Colon (tissue), 2 donors: Measurements from ENCODE around the gene SIVA1.

Experiments
- FAIRE-seq: peaks from 2 replicates; lab custom pipeline; 2012; peaks lifted over from hg19 to GRCh38; lab: Jason Lieb, UNC
- donor health status: control.
- donor health status: control.

SIVA1 gene

GRCh38 chr14:104784846-104785707 lies 32.1 kb downstream of the SIVA1 start:
- FAIRE-seq = no peak

DNA sequence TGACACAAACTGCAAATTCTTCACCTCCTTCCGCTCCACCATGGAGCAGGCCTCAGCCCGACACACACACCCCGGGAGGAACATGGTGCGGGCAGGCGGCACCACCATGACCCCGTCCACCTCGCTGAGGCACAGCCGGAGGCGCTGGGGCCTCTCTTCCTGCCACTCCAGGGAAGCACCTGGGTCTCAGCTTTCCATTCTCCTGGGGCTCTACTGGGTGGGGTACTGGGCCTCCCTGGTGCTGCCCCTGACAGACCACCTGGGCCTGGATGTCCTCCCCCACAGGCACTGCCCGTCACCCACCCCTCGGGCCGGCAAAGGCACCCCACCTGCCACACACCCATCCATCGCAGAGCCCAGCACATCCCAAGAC lies 32.7 kb downstream of the SIVA1 start:
- no peak for FAIRE-seq

DNA sequence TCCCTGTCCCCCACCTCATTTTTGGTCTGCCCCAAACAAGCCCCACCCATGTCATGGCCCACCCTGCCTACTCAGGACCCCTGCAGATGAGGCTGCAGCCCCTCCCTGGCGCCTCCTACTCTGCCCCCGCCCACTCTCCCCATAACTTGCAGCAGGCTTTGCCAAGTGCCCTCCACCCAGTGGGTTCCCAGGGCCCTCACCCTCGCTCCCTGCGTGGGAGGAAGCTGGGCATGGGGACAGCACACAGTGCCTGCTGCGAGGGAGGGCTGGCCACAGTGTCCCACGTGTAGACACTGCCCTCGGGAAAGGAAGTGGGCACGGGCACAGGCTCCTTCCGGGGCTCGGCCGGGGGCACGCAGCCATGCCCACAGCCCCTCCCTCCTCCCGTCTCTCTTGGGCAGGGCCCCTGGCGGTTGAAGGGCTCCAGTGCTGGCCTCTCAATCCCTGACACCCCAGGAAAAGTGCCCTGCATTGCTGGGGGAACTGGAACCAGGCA lies 33.2 kb downstream of the SIVA1 start:
- FAIRE-seq = no peak

DNA sequence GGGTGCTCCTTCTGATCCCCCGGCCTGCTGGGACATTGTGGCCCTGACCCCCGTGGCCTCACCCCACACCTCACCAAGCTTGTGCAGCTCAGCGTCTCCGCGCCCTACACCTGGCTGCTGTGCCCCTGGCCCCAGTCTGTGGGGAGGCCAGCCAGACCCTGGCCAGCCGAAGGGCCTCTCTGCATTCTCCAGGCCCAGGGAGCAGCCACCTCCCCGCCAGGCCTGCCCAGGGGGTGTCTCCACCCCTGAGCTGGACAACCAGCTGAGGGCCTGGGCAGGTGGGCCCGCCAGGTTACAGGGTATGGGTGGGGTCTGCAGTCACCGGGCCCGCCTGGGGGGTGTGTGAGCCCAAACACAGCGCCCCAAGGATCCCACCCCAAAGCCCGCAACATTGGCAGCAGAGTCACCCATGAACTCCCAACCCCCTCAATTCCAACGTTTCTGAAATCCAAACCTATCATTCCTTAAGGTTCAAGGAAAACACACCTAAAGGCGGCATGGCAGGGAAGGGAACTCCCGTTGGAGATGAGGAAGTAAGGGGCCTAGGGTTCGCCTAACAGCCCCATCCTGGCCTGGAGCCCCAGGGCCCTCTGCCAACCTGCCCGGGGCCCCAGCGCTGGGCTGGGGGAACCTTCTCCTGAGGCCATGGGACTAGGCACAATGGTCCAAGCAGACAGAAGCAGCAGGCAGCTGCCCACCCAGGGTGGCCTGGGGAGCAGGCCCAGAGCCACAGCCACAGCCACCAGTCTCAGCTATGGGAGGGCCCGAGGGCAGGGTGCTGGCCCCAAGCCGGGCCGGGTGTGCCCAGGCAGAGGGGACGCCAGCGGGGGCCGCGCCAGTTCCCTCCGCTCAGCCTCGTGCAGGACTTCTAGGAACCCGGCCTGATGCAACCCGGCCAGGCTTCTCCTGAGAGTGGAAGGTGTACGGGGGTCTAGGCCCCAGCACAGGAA lies 34.1 kb downstream of the SIVA1 start:
- FAIRE-seq = no peak

DNA sequence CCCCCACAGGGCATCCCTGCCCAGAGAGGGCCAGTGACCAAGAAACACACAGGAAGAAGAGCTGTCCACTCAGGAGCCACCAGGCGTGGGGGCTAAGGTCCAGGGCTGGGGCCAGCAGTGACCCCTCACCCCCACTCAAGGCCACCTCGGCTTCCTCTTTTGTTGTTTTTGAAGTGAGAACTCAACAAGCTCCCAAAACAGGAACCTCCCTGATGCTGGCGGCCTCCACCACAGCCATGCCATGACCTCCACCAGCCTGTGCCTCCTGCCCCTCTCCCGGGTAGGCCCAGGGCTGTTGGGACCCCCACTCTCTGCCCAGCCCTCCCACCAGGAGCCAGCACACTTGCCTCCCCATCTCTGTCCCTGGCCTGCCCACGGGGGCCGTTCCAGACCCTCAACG lies 34.8 kb downstream of the SIVA1 start:
- FAIRE-seq = no peak

GRCh38 chr14:104788161-104788818 lies 35.3 kb downstream of the SIVA1 start:
- no peak for FAIRE-seq

DNA sequence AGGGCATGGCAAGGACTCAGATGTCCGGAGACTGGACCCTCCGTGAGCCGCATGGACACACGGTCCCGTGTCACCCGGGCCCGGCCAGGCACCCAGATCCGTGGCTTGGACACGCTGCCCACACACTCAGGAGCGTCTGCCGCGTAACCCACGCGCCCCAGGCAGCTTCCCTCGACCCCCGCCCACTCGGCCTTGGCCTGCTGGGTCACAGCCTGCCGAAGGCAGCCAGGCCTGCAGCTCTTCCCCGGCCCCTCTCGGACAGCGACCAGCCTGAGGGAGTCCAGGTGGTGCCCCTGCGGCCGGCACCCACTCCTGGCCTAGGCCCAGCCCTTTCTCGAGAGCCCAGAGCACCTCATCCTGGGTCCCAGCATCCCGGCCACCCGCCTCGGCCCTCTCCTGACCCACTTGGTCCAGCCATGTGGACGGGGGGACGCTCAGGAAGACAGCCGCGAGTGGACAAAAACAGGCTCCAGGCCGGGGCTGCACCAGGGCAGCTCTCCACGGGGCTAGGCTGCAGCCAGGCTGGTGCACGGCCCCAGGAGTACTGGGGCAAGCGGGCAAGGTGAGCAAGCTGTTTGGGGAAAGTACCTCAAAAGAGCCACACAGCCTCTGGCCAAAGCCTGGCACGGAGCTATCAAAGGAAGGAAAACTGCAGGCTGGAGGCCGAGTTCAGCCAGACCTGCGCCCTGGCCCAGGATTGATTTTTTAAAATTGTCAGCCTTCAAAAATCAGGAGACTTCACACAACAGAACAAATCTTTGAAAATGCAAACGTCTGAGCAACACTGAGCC lies 36.1 kb downstream of the SIVA1 start:
- FAIRE-seq = no peak

DNA sequence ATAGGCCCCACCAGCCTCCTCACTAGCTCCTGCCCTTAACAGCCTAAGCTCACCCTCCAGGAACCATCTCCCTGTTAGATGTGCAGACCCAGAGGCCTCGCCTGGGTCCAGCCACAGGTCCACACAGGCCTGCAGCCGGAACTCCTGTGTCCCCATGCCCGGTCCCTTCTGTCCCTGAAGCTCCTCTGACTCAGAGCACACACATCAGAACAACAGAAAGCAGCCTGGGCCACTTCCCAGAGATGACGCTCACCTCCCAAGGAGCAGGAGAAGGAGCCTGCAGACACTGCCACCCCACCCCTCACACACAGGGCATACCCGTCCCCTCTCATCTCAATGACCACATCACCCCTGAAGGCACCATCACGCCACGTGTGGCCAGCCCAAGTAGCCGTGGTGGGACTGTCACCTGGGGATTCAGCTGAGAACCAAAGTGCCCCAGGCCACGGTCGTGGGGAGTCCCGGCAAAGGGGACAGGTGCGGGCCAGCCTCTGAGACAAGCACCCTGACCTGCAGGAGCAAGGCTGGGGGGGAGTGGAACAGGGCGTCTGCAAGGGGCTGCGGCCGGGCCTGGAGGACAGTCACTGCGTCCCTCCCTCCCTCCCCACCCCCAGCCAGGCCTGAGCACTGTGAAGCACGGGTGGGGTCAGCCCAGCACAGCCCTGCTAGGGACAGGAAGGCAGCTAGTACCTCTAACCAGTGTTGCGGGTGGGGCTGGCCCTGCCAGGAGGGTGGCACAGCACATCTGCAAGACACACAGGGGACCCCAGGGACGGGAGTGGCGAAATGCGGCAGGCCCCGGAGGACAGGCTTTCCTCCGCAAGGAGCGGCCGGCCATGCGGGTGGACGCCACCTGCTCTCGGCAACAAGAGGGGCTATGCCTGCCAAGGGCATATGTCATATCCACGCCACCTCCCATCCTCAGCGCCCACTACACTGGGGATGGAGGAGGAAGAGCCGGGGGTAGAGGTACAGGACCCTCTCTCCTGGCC lies 37.1 kb downstream of the SIVA1 start:
- FAIRE-seq = no peak

DNA sequence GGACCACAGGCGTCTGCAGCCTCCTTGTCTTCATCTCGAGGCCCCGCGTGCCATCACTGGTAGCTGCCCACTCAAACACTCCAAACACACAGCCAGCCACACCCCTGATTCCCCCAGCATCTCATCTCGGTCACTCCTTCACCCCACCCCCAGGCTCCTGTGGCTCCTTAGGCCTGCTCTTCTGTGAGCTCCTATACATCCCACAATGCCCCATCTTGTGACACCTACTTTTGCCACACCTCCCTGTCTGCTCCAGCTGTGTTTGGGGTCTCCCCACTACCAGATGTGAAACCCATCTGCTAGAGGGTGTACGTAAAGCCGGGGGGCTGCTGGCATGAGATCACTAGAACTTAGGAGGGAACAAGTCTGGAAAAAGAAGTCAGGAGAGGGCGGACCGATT lies 38.5 kb downstream of the SIVA1 start:
- FAIRE-seq = no peak

DNA sequence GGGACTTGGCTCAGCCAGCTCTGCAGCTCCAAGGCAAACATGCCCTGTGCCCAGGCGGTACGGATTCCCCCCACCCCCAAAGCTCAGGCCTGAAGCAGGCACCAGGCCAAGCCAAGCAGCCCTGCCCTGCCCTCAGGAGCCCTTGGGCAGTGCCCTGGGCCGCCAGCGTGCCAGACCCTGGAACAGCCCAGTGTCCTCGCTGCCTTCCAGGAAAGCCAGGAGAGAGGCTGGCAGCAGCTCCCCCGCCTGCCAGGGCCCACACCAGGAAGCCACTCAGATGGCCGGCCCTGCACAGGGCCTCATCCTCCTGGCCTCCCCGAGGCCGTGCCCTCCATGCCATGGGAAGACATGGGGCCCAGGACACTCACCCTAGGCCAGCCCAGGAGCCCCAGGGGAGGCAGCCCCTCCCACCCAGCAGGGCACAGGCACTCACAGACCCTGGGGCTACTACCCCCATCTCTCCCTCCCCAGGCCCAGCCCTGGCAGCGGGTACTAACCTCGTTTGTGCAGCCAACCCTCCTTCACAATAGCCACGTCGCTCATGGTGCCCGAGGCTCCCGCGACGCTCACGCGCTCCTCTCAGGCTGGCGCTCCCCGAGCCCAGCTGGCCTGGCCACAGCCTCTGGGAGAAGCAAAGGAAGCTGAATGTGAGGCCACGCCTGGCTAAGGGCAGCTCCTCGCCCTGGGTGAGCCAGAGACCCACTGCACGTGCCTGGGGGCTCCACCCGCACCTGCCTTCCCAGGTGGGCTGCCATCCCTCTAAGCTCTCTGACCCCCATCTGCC lies 39.3 kb downstream of the SIVA1 start:
- FAIRE-seq = no peak

DNA sequence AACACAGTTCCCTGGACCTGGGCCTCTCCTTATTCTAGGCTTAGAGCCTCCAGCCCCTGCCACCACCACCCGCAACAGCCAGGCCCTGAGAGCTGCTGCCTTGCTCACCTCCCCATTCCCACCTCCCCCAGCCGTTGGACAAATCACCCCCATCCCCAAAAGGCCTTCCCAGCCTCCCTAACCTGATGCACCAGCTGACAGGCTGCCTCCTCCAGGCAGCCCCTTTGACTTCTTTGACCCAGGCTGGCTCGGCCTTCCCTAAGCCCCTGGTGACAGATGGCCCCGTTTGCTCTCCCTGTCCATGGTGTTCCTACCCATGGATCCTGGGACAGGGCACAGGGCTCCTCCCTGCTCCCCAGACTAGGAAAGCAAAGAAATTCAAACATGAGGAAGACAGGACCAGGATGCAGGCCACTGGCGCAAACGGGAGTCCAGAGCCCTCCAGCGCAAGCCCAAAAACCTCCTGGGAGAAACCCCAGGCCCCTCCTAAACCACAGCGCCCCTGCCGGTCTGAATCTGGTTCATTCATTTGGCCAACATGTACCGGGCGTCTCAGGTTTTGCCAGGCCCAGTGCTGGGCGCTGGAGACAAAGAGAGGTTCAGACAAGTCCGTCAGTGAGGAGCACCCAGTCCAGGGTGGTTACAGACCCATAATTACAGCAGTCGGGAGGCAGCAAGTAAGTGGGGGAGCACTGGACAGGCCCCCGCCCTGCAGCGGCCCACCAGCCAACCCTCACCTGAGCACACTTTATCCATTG lies 40.2 kb downstream of the SIVA1 start:
- no peak for FAIRE-seq

GRCh38 chr14:104793703-104793959 lies 40.7 kb downstream of the SIVA1 start:
- no peak for FAIRE-seq

- FAIRE-seq = no peak
These were observed 41.2 kb downstream of the SIVA1 start for GRCh38 chr14:104794099-104794498.

GRCh38 chr14:104794631-104794992 lies 41.7 kb downstream of the SIVA1 start:
- FAIRE-seq = no peak

- no peak for FAIRE-seq
These were observed 42.2 kb downstream of the SIVA1 start, which contains the start of gene AKT1 for GRCh38 chr14:104794993-104795780. AKT1 (minus strand) TSS chr14:104795748; CDS start chr14:104792643, 3,105 bp downstream.

GRCh38 chr14:104795781-104796686 lies 43.1 kb downstream of the SIVA1 start:
- FAIRE-seq = no peak

GRCh38 chr14:104796687-104797081 lies 43.7 kb downstream of the SIVA1 start:
- no peak for FAIRE-seq
